NCI-H774 (cell line): ENCODE measurements around the gene AP2A2.

ENCODE experiments used
- DNase-seq: peaks from one replicate; lab custom pipeline; 2025; lab: John Stamatoyannopoulos, UW

Gene AP2A2

DNA sequence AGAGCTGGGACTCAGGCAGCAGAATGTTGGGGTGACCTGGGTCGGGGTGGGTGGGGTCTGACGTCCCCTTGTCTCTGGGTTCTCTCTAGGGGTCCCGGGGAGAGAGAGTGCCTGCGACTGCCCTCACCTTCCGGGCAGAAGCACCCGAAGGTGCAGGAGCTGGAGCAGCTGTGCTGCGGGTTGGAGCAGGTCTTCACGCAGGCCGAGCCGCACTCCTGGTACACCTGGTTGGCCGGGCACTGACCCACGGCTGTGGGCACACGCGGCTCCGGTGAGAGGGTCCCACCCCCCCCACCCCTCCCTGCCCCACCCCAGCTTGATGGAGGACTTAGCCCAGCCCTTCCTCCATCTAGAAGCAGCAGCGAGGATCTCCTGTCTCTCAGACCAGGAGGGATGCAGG is 104.4 kb downstream of the AP2A2 start:
- no peak for DNase-seq

DNA sequence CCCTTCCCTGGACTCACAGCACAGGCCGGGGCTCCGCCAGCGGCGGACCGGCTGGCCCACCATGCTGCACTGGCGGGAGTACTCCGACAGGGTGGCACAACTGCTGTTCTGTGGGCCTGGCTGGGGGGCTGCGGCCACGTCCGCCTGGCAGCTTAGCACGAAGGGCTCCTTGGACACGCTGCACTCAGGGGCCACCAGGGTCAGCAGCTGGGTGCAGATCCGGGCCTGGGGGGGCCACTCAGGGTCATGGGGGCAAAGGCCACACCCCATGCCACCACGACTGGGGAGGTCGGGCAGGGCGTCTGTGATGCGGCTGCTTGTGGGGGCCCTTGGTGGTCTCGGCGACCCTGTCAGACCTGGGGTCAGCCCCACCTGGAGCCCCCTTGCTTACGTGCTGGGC is 104.9 kb downstream of the AP2A2 start:
- no peak for DNase-seq

DNA sequence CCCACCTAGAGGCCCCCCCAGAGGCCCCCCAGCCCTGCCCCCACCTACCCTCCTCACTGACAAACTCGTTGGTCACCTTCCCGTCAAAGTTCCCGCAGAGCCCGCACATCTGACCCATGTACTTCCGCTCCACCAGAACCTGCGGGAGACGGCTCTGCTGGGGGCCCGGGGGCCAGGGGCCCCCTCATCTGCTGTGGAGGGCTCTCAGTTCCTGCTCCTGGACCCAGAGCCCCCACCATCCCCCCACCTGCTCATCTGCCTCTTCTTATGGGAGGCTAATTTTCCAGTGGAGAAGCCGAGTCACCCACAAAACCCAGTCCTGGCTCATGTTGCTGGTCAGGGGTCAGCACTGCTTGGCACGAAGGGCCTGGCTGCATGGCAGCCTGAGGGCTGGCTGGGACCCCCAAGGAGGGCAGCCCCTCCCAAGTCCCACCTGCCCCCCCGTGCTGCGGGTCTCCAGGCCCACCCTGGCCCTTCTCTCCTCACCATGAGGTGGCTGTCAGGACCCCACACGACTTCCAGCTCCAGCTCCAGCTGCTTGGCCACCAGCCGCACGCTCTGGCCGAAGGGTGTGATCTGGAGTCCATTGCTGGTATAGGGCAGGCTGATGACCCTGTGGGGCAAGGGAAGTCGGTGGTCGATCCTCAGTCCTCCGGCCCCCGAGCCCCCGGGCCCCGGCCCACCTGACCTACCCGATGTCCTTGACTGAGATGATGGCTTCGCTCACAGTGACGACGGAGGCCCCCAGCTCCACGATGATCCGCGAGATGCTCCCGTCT is 105.6 kb downstream of the AP2A2 start:
- DNase-seq, result no peak

DNA sequence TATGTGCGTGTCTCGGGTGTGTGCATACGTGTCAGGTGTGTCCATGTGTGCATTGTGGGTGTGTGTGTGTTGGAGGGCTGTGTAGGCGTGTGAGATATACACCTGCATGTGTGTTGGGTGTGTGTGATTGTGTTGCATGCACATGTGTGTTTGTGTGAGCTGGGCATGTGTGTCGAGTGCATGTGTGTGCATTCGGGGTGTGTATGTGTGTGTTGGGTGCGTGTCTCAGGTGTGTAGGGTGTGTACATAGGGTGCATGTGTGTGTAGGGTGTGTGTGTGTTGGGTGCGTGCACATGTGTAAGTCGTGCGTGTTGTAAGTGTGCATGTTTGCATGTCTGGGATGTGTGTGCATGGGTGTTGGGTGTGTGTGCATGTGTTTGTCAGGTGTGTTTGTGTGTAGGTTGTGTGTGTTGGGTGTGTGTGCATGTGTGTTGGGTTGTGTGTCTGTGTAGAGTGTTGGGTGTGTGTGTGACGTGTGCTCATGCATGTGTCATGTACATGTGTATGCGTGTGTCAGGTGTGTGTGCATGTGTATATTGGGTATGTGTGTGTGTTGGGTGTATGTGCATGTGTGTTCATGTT is 106.7 kb downstream of the AP2A2 start:
- DNase-seq, result no peak

DNA sequence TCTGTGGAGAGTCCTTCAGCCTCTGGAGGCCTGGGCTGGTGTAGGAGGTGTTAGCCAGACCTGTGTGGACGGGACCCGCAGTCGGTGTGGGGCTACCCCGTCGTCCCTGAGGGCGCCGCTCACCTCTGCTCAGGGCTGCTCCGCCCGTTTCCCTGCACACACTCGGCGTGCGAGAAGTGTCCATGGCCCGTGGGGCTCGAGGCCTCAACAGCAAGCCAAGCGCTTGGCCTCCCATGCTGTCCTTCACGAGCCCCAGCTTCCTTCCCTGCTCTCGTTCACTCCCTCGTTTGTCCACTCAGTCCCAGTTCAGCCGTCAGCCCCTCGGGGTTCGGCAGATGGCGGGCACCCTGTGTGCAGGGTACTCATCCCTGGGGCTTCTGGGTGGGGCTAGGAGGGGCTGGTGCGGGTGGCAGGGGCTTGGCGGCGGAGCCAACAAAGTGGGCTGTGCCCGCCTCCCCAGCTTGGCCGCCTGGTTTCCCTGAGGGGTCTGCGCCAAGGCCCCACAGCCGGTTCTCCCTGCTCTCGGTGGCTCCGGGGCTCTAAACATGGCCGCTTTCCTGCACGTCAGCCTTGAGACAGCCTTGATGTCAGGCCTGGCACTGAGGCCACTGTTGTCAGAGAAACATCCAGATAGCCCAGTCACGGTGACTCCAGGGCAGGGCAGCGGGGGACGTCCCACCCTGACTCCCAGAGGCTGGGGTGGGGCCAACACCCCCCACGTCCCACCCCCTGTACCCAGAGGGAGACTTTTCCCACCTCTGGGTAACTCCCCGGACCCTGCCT is 107.5 kb downstream of the AP2A2 start:
- DNase-seq, result no peak

DNA sequence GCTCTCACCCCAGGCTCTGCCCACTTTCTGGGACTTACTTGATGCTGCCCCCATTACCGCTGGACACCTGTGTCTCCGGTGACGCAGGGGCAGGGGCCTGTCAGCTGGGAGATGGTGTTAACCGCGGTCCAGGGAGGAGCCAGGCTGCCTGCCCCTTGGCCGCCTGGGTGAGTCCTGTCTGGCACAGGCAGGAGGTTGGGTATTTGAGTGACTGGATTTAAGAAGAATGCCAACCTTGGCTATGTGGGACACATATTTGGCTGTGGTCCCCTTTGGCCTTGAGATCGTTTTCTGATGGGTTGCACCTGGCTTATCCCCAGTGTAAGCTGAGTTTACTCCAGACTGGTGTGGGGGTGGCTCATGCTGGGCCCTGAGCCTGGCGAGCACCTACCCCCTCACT is 108.3 kb downstream of the AP2A2 start:
- no peak for DNase-seq

DNA sequence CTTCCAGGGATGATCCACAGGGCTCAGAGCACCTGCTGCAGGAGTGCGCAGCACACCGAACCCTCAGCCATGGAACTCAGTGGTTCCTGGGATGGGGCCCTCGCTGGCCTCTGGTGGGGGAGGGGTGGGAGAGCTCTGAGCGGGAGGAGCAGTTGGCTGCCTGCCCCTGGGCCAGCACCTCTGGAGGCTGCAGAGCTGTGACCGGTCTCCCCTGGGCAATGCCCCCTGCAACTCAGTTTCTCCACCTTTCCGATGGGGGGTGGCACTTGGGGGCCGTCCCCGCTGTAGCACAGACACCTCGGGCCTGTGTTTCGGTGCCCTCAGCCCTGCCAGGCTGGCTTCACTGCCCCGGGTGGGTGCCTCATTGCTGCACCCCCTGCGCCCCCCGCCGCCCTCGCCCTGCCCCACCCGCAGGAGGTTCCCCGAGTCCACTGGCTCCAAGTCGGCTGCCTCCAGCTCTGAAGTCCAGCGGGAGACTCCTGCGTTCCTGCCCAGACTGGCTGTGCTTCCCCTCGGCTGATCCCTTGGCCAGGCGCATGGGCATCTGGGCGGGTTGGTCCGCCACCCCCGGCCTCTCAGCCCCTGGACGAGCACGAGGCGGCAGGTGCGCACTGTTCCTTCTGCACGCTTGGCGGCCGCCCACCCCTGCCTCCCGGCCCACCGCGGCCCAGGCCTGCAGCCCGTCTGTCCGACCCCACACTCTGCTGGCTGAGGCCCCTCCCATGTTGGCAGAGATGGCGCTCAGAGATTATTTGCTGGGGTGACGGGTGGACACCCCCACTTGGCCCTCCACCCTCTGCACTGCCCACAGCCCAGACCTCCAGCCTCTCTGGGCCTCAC is 109.0 kb downstream of the AP2A2 start:
- DNase-seq, result no peak

DNA sequence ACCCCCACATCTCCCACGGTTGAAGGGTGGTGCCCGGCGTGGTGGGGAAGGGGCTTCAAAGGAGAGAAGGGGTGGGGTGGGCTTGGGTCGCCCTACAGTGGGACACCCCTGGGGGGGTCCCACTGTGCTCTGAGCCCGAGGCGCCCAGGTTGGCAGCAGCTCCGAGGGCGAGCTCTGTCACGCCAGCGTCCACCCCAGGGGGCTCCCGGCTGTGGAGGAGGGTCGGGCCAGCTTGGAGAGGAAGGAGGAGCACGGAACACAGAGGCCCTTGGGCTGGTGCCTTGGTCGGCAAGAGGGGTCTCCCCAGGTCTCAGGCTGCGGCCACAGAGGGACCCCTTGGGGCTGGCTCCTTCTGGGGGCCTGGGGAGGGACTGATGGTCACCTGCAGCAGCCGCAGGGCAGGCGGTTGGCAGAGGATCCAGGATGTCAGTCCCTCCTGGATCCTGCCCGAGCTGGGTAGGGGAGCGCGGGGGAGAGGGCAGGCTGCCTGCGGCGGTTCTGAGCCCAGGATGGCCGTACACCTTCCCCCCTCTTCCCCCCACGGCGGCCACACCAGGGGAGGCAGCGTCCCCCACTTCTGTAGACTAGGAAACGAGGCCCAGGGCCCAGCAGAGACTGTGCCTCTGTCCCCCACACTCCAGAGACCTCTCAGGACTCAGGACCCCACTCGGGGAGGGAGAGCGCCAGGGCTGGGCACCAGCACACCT is 110.1 kb downstream of the AP2A2 start:
- no peak for DNase-seq

DNA sequence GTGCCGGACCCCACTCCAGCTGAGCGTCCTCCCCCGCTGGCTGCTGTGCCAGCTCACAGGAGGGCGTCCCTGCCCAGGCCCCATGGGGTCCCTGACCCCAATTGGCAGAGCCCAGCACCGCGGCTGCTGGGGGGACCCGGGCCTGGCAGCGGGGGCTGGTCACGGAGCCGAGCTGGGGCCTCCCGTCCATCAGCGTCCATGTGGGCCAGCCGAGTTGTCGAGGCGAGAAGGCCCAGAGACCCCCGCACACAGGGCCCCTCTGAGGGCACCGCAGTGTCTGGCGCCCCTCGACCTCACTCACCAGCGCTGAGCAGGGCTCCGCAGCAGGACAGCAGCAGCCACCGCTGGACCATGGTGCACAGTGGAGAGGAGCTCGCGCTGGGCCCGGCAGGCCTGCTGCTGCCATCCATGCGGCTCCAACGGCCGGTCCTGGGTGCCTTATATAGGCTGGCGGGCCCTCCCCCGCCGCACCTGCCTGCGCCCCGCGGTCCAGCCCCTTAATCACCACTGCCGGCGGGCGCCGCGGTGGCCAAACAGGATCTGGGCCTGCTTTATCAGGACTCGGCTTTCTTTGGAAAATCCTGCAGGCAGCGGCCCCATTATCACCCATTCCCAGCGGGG is 110.7 kb downstream of the AP2A2 start, which contains the start of gene MUC6:
MUC6 (minus strand) TSS at position 416 of the 621 bp plus-strand sequence; CDS start at position 353, 63 bp downstream.
- DNase-seq, result no peak

DNA sequence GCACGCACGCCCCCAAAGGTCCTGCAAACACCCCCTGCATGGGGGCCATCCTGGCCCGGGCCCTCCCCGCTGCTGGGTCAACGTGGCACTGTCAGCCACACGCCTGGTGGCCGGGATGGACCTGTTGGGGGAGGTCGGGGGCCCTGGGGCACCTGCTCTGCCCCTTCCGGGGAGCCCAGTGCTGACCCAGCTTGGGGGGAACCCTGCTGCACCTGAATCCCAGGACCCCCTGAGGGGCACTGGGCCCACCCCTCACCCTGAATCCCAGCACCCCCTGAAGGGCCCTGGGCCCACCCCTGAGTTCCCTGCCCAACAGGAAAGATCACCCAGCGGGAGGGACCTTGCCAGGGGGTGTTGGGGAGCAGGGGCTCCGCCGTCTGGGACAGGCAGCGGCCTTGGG is 111.3 kb downstream of the AP2A2 start:
- DNase-seq, result no peak

DNA sequence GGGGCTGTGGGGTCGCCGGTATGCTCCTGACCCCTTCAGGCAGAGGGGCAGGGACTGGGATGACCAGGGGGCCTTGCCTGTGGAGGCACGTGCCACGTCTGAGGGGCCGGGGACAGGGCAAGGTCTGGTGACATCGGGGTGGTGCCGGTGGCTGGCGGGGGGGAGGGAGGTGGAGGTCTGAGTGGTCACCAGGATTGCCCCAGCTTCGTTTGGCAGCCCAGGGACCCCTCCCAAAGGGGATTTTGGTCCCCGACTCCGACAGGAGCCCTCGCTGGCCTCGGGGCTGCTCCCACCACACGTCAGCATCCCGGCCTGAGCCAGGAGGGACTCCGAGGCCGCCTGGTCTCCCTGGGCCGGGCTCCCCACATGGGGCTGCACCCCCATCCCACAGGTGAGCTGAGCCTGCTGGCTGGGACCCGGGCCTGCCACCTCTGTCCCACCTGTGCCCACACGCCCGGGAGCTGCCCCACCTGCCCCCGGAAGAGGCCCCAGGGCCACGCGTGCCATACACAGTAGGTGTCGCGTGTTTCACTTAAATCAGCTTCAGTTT is 111.9 kb downstream of the AP2A2 start:
- no peak for DNase-seq

DNA sequence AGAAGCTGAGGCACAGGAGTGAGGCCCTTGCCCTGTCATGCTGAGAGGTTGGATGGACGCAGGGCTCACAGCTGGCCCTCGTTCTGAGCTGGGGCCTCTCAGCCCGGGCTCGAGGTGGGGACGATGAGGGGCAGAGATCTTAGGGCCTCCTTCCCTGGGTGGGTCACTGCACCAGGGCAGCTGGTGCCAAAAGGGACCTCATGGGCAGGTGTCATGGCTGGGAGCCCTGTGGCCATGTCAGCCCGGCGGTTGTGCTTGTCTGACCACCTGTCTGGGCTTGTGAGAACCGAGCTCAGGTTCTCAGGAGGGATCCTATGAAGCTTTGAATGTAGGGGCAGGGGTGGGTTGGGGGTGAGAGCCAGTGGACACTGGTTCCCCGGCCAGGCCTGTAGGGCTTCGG is 112.7 kb downstream of the AP2A2 start:
- no peak for DNase-seq

DNA sequence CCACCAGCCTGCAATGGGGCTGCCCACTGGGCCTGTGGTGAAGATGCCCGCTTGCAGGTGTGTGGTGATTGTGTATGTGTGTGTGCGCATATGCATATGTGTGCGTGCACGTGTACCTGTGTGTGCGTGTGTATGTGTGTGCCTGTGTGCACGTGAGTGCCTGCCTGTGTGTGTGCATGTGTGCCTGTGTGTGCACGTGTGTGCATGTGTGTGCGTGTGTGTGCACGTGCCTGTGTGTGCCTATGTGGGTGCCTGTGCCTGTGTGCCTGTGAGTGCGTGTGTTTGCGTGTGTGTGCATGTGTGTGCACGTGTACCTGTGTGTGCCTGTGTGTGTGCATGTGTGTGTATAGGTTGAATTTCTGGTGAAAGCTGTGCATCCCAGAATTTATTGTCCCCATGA is 113.3 kb downstream of the AP2A2 start:
- DNase-seq, result no peak

DNA sequence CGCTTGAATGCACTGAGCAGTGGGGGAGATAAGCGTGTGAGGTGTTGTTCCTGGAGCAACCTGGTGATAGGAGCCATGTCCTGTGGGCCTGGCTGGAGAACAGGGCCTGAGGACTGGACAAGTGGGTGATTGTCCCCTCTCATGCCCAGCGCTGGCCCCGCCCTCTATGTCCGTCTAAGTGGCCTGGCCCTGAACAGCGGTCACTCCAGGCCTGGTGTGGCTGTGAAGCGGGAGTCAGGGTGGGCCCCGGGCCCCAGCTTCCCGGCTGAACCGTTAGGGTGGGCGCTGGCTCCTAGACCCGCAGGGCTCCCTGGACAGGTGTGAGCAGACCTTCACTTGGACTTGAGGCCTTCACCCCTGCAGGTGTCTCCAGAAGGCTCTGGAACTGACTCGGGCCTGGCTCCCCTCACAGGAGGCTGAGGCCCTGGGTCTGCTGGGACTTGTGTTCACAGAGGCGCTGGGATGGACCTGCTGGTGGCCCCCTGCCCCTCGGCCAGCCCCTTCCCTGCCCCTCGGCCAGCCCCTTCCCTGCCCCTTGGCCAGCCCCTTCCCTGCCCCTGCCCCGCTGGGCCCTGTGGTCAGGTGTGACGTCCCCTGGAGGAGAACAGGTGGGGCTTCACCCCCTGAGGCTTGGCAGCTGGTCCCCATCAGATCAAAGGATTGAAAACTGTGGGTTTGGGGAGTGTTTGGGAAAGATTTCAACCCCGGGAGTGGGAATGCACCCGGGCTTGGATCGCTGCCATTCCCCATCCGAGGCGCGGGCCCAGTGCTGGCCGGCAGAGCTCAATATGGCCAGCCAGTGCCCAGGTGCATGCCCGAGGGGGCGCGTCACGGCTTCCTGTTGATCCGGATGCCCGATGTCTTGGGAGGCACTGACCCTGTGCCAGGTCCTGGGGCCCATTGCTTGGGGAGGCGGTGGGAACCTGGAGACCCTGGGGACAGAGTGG is 114.1 kb downstream of the AP2A2 start:
- no peak for DNase-seq

DNA sequence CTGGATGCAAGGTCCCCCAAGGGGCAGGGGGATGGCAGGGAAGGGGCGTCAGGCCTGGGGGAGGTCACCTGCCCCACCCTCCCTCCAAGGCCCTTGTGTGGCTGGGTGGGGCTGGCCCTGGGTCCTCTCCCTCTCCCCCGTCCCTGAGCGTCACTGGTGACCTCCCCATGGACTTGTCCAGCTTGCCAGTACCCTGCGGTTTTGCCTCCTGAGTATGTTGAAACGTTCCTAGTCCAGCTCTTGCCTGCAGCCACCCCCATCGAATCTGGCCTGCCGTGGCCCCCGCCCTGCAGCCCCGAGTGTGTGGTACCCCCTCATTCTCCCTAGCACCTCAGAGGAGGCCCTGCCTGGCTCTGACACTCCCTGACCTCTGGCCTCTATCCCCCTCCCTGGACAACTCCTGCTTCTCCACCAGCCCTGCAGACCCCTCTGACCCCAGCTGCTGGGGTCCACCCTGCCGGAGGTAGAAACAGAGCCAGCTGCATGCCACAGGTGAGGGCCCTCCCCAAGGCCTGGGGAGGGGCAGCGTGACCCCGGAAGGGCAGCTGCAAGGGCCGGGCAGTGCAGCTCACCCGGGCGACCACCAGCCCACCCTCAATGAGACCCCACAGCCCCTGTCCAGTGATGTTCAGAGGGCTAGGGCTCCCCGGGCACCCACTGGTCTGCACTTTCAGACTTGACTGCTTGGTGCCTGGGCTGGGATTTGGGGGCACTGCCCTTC is 114.9 kb downstream of the AP2A2 start:
- DNase-seq, result no peak

DNA sequence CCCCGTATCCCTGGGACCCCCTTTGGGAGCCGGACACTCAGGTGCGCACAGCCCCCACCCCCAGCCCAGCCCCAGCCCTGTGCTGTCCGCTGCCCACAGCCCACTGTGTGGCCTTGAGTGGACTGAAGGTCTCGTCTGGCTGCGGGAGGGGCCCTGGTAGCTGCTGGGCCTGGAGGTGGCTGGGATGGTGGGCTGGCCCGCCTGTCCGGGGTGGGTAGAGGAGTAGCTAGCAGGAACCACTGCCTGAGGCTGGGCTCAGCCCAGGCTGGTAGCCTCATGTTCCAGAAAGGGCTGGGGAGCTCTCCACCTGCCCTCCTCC is 115.4 kb downstream of the AP2A2 start:
- DNase-seq, result no peak

DNA sequence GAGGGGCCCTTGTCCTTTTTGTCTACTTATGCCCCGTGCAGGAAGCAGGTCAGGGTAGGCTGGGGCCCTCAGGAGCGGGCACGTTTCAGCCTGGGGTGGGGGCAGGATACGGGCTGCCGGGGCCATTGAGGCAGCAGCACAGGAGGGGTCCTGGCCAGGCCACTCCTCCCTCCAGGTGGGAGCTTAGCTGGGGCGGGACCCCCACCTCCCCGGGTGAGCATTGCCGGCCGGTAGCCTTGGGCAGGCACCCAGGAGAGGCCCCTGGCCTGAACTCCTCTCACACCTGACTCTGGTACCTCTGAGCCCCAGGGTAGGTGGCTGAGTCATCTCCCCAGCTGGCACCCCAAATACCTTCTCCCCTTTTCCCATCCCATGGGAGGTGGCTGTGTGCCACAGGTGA is 115.8 kb downstream of the AP2A2 start:
- DNase-seq, result no peak

DNA sequence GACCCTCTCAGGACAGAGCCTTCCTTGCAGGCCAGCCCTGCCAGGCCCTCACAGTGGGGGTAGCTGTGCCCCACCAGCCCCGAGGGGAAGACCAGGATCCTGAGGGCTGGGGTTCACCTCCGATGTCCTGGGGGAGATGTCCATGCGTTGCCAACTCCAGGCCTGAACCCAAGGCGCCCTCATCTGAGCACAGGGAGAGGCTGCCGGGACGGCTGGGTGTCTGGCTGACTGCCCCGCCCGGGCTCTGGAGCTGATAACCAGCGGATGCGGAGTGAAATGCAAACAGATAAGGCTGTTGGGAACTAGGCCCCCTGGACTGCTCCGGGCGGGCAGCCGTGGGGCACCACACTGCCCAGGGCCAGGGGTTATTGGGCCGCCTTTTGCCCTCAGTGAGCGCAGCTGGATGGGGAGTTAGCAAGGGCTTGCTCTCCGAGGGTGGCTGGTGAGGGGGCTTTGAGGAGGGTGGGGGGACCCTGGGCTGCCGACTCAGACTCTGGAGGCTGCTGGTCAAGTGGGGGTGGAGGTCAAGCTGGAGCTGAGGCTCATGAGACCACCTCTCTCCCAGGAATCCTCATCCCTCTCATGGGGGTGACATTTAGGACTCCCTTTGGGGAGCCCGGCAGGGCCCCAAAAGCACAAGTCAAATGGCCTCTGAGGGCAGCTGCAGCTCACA is 116.4 kb downstream of the AP2A2 start:
- no peak for DNase-seq
